ENCODE measurements around the gene PDGFRB. TPM values are rescaled to one million over a fixed set of nuclear protein-coding genes. Genes with fewer than 3 reads are reported as not detected.

Gene PDGFRB
- total RNA-seq, 1 donor from 2014 or later = 11.5 TPM

DNA sequence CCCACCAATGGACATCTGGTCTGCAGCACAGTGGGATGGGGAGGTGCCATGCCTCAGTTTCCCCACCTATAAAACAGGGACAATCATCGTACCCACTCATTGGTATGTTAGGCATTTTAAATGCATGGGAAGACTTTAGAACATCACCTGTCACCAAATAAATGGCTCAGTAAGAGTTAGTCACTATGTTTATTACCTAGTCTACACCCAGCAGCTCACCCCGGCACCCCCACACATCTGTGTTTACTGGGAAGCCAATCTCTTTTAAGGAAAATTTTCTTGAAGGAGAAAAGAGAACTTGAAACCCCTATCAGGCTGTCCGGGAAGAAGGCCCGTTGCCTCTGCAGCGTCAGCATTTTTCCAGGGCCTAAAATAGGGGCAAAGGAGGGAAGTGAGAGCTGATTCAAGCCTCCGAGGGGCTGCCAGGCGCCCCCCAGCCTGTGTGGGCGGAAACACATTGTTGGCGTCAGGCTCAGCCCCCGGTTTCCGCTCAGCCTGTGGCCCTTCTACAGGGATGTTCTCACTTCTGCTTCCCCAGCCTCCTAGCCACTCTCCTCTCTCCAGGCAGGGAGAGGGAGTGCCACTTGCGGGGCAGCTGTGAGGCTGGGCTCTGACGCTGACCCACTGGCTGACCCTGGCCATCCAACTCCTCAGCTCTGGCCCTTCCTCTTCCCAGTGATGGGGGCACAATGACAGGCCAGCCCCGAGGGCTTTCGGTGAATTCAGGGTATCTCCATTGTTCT lies 73.9 kb downstream of the PDGFRB start:
- peak; percentile 18 for ATAC-seq

DNA sequence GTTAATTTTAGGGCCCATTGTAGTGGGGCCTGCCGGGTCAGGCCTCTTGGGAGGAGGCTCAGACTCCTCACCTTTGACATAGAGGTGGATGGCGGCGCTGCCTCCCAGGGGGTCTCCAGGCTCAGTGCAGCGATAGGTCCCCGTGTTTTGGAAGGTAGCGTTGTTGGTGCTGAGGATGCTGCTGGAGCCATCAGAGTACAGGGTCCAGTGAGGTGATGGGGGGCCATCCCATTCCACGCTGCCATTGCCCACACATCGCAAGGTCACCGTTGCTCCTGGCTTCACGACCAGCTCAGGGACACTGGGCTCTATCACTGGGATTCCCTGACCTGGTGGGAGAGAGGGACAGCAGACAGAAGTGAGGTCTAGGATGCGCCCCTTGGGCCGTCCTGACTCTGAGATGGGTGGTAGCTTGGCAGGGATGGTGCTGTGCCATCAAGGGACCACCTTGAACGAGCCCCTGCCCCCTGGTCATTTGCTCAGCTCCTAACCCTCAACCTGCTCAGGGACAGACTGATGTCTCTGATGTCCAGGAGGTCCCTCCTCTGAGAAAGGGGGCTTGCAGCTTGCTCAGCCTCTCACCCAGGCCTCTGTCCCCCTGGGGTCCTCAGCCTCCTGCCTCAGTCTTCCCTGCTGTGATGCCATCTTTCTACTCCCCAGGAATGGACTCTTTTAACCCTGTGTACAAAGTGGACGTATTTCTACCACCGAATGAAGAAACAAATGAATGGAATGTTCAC lies 74.8 kb downstream of the PDGFRB start:
- ATAC-seq = no peak

DNA sequence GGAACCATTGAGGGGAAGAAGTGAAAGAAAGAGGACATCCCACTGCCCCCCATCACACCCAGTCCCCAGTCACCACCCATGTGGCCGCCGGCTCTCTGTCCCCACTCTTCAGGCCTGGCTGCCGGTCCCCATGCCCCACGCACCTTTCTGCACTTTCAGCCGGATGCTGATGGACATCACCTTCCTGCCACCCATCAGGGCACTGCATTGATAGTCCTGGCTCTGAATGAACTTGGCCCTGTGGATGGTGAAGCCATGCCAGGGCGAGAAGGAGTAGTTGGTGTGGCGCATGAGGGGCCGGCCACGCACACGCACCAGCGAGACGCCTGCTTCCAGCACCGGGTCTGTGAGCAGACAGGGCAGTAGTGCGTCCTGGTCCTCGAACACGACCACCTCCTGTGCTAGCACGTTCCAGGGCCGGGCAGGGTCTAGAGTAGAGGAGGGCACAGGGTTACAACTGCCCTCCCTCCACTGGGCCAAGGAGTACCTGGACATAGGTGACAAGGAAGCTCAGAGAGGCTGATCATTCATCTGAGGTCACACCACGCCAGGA lies 75.7 kb downstream of the PDGFRB start:
- ATAC-seq = no peak

DNA sequence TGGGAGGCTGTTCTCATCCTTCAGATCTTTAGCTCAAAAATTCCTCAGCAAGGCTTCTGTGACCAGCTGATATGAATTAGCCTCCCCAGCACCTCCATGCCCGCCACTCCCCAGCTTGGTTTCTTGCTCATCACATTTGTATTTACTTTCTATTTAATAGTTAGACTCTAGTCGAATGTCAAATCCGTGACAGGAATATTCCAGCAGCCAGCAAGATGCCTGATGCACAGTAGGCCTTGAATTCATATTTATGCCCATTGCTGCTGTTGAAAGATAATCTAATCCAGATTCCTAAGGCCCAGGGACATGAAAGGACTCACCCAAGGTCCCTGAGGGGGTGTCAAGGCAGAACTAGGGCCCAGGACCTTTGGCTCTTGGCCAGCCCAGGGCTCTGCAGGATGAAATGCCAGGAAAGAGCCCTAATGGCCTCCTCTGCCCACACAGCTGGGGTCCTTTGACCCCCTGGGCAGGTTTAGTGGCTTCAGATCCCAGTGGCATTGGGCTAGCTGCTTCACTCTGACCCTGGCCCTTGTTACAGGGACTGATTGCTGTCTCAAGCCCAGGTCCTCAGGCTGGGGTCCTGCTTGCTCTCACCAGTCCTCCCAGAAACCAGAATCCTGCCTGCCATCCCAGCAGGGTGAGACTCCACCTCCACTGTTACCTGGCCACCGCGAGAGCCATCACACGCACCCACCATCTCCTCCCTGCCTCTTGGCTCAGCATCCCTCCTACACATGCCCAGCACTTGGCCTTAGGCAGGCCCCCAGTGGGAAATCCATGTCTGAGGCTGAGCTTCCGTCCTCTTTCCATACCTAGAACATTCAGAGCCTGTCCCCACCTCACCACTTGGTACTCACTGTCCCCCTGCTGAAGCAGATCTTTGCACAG lies 76.6 kb downstream of the PDGFRB start:
- no peak for ATAC-seq

DNA sequence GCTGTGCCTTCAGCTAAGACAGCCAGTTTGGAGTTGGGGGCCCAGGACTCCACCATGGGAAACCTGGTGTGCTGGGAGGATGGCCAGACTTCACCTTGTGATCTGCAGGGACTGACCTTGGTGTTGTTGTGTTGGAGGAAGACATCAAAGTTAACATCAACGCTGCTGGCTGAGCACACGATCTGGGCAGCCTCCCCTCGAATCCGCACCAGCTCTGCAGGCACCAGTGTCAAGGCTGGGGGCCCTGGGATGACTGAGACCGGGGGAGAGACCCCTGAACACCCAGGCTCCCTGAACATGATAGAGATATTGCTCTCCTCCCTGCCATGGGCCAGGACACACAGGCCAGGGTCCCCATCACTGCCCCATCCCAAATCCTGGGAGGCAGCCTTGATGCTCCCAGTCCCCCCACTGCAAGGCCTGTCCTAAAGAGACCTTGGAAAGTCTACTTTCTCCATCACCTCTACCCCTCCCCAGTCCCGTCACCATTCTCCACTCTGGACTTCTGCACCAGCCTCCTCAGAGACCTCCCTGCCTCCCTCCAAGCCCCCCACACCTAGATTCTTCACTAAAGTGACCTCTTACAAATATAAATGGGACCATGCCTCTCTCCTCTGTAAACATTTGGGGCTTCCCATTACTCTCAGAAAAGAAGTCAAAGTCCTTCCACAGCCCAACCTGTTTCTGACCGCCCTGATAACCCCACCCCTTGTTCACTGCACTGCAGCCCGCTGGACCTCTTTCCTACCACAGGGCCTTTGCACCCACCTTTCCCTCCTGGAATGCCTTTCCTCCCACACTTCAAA lies 77.4 kb downstream of the PDGFRB start:
- no peak for ATAC-seq

DNA sequence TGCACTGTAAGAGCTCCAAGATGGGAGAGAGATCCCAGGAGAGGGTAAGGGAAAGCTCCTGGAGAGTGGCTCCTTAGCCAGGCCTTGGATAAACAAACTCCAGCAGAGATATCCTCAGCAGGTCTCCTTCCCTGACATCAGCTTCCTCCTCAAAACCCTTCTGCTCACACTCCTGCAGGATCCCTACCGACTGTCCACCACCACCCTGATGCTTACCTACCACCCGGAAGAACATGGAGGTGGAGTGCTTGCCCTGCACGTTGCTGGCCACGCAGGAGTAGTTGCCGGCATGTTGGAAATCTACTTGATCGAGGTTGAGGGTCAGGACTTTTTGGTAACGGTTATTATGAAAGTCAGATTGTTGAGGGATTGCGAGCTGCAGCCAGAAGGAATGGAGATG lies 78.6 kb downstream of the PDGFRB start:
- no peak for ATAC-seq

DNA sequence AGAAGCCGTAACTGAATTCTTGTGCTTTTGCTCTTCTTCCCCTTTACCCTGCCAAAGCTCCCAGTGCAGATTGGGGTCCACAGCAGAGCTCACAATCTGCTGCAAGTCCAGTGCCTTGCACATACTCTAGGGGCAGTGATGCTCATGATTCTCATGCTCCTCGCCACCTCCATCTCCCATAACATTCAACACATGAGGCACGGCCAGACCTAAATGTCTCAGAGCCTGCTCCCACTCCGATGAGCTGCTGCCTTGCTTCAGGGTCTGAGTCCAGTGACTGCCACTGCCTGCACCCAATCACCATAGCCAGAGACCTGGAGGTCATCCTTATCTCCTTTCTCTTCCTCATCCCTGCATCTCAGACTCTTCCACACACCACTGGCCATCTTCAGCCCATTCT lies 79.8 kb downstream of the PDGFRB start:
- ATAC-seq = no peak

DNA sequence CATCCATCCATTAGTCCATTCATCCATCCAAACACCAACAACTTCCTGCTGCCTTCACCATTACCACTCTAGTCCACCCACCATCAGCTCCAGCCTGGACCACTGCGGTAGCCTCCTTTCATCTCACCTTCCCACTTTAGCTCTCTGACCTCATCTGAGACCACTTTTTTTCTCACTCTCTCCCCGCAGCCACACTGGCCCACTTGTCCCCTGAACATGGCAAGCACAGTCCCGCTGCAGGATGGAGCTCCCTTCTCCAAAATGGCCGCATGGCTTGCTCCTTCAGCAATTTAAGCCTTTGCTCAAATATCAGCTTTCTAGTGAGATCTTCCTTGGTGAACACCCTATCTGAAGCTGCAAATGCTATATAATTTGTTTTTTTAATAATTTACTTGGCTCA lies 80.4 kb downstream of the PDGFRB start:
- ATAC-seq = no peak

DNA sequence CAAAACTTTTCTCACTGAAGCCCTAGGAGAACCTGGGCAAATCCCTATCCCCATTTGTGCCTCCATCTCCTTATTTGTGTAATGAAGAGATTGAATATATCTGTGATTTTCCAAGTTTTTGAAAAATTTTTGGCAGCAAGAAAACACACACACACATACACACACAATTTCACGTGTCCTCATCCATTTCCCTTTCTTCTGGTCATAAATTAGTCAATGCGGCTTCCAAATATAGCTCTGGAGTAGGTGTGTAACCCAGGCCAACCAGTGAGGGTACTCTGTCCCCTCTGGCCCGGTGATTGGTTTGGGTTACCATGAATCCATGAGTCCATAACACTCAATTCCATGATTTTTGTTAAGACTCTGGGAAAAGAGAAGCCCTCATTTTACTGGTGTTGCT lies 82.0 kb downstream of the PDGFRB start:
- ATAC-seq = no peak

DNA sequence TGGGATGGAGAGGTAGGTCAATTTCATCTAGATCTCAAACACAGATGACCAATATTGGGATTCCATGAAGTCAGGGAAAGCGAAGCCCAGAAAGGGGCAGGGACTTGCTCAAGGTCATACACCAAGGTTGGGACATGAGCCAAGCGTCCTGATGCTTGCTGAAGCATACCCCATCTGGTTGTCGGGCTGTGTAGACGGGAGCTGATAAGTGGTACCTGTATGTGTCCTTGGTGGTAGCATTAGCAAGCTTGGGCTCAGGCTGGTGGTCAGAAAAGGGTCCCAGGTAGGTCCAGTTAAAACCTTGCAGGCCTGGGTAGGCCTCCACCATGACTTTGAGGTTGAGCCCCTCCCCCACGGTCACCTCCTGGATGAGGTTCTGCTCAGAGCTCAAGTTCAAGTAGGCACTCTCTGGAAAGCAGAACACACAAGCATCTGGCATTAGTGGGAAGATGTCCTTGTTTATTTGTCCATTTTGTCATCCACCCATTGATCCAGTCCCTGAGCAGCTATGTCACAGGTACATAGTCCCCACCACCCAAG lies 82.5 kb downstream of the PDGFRB start:
- ATAC-seq = no peak

DNA sequence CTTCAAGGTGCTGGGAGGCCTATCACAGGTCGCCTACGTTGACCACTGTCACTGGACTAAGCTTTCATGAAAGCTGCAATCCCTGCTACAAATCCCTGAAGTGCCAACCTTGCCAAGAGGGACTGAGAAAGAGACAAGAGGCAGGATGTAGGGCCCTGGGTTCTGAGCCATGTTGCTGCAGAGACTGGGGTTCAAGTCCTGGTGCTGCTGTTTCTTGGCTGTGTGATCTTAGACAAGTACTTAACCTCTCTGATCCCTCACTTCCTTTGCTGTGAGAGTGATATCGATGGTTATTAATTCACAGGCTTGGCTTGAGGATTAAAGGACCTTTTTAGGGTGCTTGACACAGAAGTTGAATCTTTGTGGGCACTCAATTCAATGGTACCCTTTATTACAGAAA lies 84.8 kb downstream of the PDGFRB start:
- ATAC-seq = no peak

DNA sequence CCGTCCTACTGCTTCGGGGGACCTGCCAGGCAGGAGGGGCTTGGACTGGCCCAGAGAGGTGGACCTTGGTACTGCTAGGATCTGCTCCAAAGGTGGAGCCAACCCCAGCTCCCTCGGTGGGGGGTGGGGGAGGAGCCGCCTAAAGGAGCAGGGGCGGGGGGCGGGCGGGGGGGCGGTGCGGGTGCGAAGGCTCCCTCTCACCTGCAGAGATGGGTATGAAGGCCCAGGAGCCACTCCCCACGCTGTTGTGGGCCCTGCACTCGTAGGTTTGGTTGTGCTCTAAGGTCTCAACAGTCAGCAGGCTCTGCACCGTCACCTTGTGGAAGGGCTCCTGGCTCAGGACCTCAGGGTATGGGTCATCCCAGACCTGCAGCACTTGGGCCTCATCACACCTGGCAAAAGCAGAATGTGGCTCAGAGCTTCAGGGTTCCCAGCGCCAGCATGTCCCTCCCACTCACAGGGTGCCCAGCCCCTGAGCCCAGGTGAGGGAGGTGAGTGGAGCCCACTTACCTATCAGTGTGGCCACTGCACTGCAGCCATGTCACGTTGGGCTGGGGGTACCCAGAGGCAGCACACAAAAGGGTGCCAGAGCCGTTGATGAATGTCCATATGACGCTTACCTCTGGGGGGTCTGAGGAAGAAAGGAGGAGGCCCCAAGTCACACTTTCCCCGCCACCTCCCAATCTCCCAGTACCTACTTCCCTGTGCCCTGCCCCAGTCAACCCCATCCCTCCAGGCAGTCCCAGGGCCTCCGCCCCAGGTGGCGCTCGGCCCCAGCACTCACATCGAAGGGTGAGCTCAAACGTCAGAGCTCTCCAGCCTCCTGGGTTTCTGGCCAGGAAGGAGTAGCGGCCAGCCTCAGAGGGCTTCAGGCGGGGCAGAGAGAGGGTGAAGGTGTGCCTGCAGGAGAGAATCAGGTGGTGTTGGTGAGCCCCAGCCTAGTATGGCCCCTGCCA lies 85.7 kb downstream of the PDGFRB start:
- no peak for ATAC-seq

DNA sequence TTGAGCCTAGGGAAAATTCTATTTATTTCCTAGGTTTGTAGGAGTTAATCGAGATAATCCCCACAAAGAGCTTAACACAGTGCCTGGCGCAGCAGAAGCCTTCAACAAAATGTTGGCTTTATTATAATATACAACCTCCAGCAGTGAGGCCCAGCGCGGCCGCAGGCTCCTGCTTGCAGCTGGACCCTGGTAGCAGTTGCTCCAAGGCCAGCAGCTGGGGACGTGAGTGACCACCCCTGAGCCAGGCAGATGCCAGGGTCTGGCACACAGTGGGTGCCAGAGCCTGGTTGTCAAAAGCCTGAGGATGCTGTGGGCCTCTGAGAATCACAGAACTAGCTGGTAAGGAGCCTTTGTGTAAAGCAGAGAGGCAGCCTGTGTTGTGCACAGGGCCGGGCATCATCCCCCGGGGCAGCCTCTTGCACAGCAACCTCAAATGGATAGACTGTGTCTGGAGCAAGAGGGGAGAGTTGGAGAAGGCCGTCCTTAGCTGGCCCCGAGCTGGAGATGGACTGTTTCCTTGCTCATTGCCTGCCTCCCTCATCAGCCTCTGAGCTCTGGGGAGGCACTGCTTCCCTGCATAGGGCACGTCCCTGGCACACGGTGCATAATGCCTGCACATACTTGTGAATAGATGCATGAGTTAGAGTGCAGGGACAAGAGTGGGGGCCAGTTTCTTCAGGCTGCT lies 86.5 kb downstream of the PDGFRB start:
- ATAC-seq = no peak

DNA sequence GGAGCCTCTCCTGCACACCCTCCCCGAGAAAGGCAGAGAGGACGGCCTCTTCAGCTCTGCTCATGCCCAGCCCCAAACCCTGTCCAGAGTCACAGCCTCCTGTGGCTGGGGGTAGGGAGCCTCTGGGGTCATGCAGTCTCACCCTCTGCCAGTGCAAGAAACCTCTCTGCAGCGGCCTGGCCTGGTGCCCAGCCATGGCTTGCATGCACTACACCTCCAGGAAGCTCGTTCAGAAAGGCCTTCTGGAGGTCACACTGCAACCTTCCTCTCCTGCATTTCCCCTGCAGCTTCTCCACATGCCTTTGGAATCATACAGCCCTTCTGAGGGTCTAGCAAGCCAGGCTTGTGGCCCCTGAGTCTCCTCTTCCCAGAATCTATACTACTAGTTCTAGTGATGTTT lies 87.2 kb downstream of the PDGFRB start:
- peak; percentile 9 for ATAC-seq

DNA sequence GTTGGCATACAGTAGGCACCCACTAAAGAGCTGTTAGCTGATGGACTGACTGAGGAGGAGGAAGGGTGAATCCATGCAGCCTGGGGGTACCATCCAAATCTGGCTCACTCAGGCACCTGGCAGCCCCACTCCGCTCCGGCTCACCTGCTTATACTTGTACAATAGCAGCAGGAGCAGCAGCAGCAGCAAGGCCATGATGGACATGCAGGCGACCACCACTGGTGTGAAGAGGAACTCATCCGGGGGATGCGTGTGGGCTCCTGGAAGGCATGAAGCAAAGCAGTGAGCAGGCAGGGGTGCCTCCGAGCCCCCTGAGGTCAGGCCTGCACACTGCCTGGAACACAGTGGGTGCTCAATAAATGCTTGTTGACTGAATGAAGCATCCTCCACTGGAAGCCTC lies 87.6 kb downstream of the PDGFRB start:
- ATAC-seq = no peak

DNA sequence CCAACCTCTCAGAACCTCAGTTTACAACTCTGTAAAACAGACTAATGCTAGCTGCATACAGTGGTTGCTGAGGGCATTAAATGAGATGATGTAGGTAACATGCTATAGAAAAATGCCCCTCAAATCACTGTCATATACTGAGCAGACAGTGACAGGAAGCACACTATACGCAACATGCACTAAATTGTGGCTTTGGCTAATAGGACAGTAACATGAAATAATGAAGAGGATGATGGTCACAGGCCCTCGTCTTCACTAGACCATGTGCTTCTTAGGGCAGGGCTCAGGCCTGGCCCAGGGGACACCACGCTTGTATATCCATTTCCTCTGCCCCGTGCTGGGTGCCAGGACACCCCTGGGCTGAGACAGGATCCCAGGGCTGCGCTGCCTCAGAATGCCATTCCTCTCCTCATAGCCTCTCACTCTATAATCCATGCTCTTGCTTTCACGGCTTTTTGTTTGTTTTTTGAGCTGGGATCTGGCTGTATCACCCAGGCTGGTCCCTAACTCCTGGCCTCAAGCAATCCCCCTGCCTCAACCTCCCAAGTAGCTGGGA lies 88.2 kb downstream of the PDGFRB start:
- no peak for ATAC-seq

DNA sequence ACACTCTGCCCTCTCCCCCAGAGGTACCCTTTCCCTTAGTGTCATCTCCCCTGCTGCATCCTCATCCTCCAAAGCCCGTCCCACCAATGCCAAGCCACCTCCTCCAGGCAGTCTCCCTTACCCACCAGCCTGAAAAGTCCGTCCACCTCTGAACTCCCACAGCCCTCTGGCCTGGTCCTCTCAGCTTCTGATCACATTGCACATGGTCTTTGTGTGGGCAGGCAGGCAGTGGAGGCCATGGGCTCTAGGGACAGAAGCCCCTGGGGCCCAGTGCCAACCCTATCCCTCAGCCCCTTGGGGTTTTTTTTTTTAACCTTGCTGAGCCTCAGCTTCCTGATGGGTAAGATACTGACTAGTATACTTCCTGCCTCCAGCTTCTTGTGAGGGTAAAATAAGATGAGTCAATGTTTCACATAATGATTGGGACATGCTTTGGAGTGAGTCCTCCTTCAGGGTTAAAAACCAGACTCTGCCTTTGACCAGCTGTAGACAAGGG lies 88.7 kb downstream of the PDGFRB start:
- ATAC-seq = peak; percentile 22

DNA sequence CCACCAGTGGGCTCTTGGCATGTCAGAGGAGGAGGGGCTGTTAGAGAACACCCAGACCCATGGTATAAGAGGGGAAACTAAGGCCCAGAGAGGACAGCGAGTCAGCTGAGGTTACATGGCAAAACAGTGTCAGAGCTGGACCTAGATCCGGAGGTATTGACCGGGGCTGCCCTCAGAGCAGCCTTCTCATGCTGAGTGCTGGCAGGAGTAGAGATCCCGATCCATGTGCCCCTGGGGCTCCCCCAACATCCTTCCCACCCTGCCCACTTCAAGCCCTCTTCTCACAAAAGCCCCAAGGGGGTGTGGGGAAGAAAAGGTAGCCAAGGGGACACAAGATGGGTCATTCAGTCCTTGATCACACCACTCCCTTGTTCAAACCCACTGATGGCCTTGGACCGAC lies 89.2 kb downstream of the PDGFRB start:
- ATAC-seq = no peak

DNA sequence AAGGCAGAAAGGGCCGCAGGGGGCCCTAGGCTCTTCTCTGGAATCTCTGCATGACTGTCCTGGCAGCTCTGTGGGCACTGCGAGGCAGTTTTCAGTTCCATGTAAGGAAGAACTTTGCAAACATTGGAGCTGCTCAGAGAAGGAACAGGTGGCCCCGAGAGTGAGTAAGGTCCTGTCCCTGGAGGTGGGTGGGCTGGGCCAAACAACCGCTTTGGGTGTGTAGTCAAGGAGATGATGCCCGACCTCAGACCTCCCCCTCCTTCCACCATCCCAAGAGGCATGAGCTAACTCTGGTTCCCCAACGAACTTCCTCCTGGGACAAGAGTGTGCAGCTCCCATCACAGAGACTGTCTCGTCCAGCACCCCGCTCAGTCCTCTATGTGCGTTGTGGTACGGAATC lies 89.8 kb downstream of the PDGFRB start:
- no peak for ATAC-seq
